Measurements from ENCODE around the gene ABHD10.

DNA sequence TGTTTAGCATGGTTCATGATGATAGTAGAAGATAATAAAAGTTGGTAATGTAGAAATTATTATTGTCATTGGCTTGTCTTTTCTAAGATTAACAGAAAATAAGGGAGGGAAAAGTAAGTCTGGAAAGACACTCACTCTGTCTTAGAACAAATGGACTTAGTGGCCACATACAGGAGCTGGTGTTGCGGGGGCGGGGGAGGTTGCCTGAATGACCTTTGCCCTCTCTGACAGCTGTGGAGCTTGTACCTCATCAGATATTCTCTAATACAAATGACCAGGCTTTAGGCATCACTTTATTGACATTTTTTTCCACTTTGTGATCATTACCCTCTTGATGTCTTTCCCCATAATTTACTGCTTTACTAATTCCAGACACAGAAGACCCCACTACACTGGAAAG is 25.8 kb downstream of the ABHD10 start:
- TF ChIP-seq TAF1 (IDR thresholded peaks at IDR 0.05; ENCODE audit: low read depth) (no peak), EP300 (IDR thresholded peaks at IDR 0.05; ENCODE audit: borderline replicate concordance) (no peak), TCF12 (IDR thresholded peaks at IDR 0.05; ENCODE audit: low read depth) (no peak), RAD21 (IDR thresholded peaks at IDR 0.05; ENCODE audit: low read depth) (no peak), YY1 (IDR thresholded peaks at IDR 0.05; ENCODE audit: low read depth) (no peak), CREB1 (IDR thresholded peaks at IDR 0.05; ENCODE audit: low read depth) (no peak), CEBPB (IDR thresholded peaks at IDR 0.05) (no peak), ZBTB7A (IDR thresholded peaks at IDR 0.05; ENCODE audit: low read depth) (no peak), NFIC (IDR thresholded peaks at IDR 0.05) (no peak), FOXM1 (IDR thresholded peaks at IDR 0.05; ENCODE audit: borderline replicate concordance, low read depth) (no peak)
- TF ChIP-seq, protein P1, sequence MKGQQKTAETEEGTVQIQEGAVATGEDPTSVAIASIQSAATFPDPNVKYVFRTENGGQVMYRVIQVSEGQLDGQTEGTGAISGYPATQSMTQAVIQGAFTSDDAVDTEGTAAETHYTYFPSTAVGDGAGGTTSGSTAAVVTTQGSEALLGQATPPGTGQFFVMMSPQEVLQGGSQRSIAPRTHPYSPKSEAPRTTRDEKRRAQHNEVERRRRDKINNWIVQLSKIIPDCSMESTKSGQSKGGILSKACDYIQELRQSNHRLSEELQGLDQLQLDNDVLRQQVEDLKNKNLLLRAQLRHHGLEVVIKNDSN (IDR thresholded peaks at IDR 0.05), result no peak
- TF ChIP-seq, protein P2, sequence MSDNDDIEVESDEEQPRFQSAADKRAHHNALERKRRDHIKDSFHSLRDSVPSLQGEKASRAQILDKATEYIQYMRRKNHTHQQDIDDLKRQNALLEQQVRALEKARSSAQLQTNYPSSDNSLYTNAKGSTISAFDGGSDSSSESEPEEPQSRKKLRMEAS (IDR thresholded peaks at IDR 0.05), result no peak
- TF ChIP-seq, protein P3, sequence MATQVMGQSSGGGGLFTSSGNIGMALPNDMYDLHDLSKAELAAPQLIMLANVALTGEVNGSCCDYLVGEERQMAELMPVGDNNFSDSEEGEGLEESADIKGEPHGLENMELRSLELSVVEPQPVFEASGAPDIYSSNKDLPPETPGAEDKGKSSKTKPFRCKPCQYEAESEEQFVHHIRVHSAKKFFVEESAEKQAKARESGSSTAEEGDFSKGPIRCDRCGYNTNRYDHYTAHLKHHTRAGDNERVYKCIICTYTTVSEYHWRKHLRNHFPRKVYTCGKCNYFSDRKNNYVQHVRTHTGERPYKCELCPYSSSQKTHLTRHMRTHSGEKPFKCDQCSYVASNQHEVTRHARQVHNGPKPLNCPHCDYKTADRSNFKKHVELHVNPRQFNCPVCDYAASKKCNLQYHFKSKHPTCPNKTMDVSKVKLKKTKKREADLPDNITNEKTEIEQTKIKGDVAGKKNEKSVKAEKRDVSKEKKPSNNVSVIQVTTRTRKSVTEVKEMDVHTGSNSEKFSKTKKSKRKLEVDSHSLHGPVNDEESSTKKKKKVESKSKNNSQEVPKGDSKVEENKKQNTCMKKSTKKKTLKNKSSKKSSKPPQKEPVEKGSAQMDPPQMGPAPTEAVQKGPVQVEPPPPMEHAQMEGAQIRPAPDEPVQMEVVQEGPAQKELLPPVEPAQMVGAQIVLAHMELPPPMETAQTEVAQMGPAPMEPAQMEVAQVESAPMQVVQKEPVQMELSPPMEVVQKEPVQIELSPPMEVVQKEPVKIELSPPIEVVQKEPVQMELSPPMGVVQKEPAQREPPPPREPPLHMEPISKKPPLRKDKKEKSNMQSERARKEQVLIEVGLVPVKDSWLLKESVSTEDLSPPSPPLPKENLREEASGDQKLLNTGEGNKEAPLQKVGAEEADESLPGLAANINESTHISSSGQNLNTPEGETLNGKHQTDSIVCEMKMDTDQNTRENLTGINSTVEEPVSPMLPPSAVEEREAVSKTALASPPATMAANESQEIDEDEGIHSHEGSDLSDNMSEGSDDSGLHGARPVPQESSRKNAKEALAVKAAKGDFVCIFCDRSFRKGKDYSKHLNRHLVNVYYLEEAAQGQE (IDR thresholded peaks at IDR 0.05; ENCODE audit: low read depth), result no peak
